ENCODE data around the gene TMUB1. TPM values are rescaled to one million over a fixed set of nuclear protein-coding genes. Genes with fewer than 3 reads are reported as not detected.

The TMUB1 gene
- total and polyA plus RNA-seq, 2 donors (not counting 1 experiment from before 2014, with no cell fraction given) = 49.2 to 102 TPM

- Histone ChIP-seq H4K20me1 (ENCODE audit: control insufficient read depth, insufficient read depth, low read length, poor library complexity, severe bottlenecking) (peaks cover 26% of the 10 kb centered on the region), H3K4me3 (ENCODE audit: control extremely low read depth in 1 of 5, extremely low read depth in 1 of 5, insufficient read depth in 1 of 5, low read depth in 2 of 5, low read length in 4 of 5) (no peak overlapping the region), H3K27me3 (replicated peaks in 1 of 4; ENCODE audit: control extremely low read depth in 1 of 4, control insufficient read depth in 3 of 4, insufficient read depth in 4 of 4, low read length in 3 of 4) (no peaks in the 10 kb centered on the region), H3K79me2 (ENCODE audit: control insufficient read depth, insufficient read depth, low read length) (peaks cover 39% of the 10 kb centered on the region), H2AFZ (ENCODE audit: insufficient read depth, low read depth, low read length, poor library complexity, severe bottlenecking) (no peak overlapping the region), H3K27ac (ENCODE audit: low read length in 2 of 2) (no peak overlapping the region), H3K36me3 (replicated peaks in 1 of 2; ENCODE audit: control extremely low read depth in 1 of 2, control insufficient read depth in 1 of 2, extremely low read depth in 1 of 2, insufficient read depth in 2 of 2, low read length in 1 of 2) (peaks cover 0 to 15% of the 10 kb centered on the region in 2 experiments), H3K9me3 (ENCODE audit: control extremely low read depth in 1 of 3, control insufficient read depth in 2 of 3, insufficient read depth in 1 of 3, low read length in 2 of 3) (no peaks in the 10 kb centered on the region), H3K4me2 (replicated peaks; ENCODE audit: low read depth, low read length, poor library complexity, severe bottlenecking) (no peak overlapping the region), H3K9ac (ENCODE audit: low read length) (no peak overlapping the region), H3K4me1 (ENCODE audit: control insufficient read depth in 2 of 2, insufficient read depth in 2 of 2, low read length in 2 of 2) (peaks cover 26 to 39% of the 10 kb centered on the region in 2 donors)
- H3K4me3 Mint-ChIP-seq = peak overlapping the region; percentile 87
- ChIA-PET CTCF (no interaction called here), POLR2A (interaction anchor here (0.6 kb wide), 1 partner anchor 20 kb away, joined by 8 read pairs; no protein-coding TSS in a partner anchor)
- H3K9me3 Mint-ChIP-seq (ENCODE audit: insufficient read depth) = no peaks in the 10 kb centered on the region
- intact Hi-C loops (cut with micrococcal nuclease) = no loop called here
- H3K4me1 Mint-ChIP-seq = peaks cover 34% of the 10 kb centered on the region
- ATAC-seq (ENCODE audit: low read depth) (no peak), DNase-seq (peak; percentile 21)
- 80% methylated on average over 21 of the region's 22 CpGs for WGBS (ENCODE audit: insufficient coverage)
- H3K27ac Mint-ChIP-seq = peak overlapping the region; percentile 80
- TF ChIP-seq CTCF (IDR thresholded peaks at IDR 0.05) = no peak
- no peak for TF ChIP-seq EZH2 (IDR thresholded peaks at IDR 0.05; ENCODE audit: borderline replicate concordance, insufficient read depth, low read depth, low read length, poor library complexity, severe bottlenecking)
- H3K27me3 Mint-ChIP-seq = no peaks in the 10 kb centered on the region
These were observed 4.9 kb downstream of the TMUB1 start for GRCh38 chr7:151078233-151079040.

GRCh38 chr7:151077705-151078232 is 5.5 kb downstream of the TMUB1 start:
- intact Hi-C loops (cut with micrococcal nuclease) = no loop called here
- Mint-ChIP-seq H3K4me1 (peaks cover 30% of the 10 kb centered on the region), H3K27ac (peak overlapping the region; percentile 80), H3K4me3 (peak overlapping the region; percentile 87), H3K27me3 (no peaks in the 10 kb centered on the region), H3K9me3 (ENCODE audit: insufficient read depth) (no peaks in the 10 kb centered on the region)
- ATAC-seq (ENCODE audit: low read depth) (no peak), DNase-seq (no peak)
- Histone ChIP-seq H3K4me1 (ENCODE audit: control insufficient read depth in 2 of 2, insufficient read depth in 2 of 2, low read length in 2 of 2) (peaks cover 26 to 38% of the 10 kb centered on the region in 2 donors), H3K9ac (ENCODE audit: low read length) (no peak overlapping the region), H3K4me3 (ENCODE audit: control extremely low read depth in 1 of 5, extremely low read depth in 1 of 5, insufficient read depth in 1 of 5, low read depth in 2 of 5, low read length in 4 of 5) (no peak overlapping the region), H3K4me2 (replicated peaks; ENCODE audit: low read depth, low read length, poor library complexity, severe bottlenecking) (no peak overlapping the region), H3K79me2 (ENCODE audit: control insufficient read depth, insufficient read depth, low read length) (peaks cover 34% of the 10 kb centered on the region), H3K27ac (ENCODE audit: low read length in 2 of 2) (no peak overlapping the region), H3K36me3 (replicated peaks in 1 of 2; ENCODE audit: control extremely low read depth in 1 of 2, control insufficient read depth in 1 of 2, extremely low read depth in 1 of 2, insufficient read depth in 2 of 2, low read length in 1 of 2) (peaks cover 0 to 15% of the 10 kb centered on the region in 2 experiments), H3K27me3 (replicated peaks in 1 of 4; ENCODE audit: control extremely low read depth in 1 of 4, control insufficient read depth in 3 of 4, insufficient read depth in 4 of 4, low read length in 3 of 4) (no peaks in the 10 kb centered on the region), H3K9me3 (ENCODE audit: control extremely low read depth in 1 of 3, control insufficient read depth in 2 of 3, insufficient read depth in 1 of 3, low read length in 2 of 3) (no peaks in the 10 kb centered on the region), H4K20me1 (ENCODE audit: control insufficient read depth, insufficient read depth, low read length, poor library complexity, severe bottlenecking) (peaks cover 26% of the 10 kb centered on the region), H2AFZ (ENCODE audit: insufficient read depth, low read depth, low read length, poor library complexity, severe bottlenecking) (no peak overlapping the region)
- ChIA-PET POLR2A (interaction anchor here (0.6 kb wide), 1 partner anchor 21 kb away, joined by 8 read pairs; no protein-coding TSS in a partner anchor), CTCF (interaction anchor here (1.5 kb wide), 1 partner anchor 10 kb away, joined by 4 read pairs; no protein-coding TSS in a partner anchor)
- no peak for TF ChIP-seq CTCF (IDR thresholded peaks at IDR 0.05)
- 93% methylated on average over 10 of the region's 10 CpGs for WGBS (ENCODE audit: insufficient coverage)

Data from B cell (primary cell).